Progenitor cell of endocrine pancreas (in vitro differentiated cells): ENCODE results near the gene ANO10. TPM values are rescaled to one million over a fixed set of nuclear protein-coding genes. Genes with fewer than 3 reads are reported as not detected.

Experiments
- DNase-seq: peaks from one replicate; pipeline ENCODE4 v3.0.0; 2021; ENCODE audit warnings: low spot score; ENCODE audit not compliant: unreplicated experiment
- H3K27ac Mint-ChIP-seq: 2 replicates; pipeline ENCODE4 v1.8.0; 2021; ENCODE audit warnings: mild to moderate bottlenecking, moderate library complexity, mixed read lengths
- H3K27me3 Mint-ChIP-seq: 2 replicates; pipeline ENCODE4 v1.8.0; 2021; ENCODE audit warnings: mixed read lengths
- H3K36me3 Mint-ChIP-seq: 2 replicates; pipeline ENCODE4 v1.8.0; 2022; ENCODE audit warnings: mixed read lengths; ENCODE audit not compliant: insufficient read depth
- H3K4me1 Mint-ChIP-seq: 2 replicates; pipeline ENCODE4 v1.8.0; 2021; ENCODE audit warnings: low read depth, mixed read lengths
- H3K4me3 Mint-ChIP-seq: 2 replicates; pipeline ENCODE4 v1.8.0; 2021; ENCODE audit warnings: low read depth, mild to moderate bottlenecking, moderate library complexity, mixed read lengths
- H3K9me3 Mint-ChIP-seq: 2 replicates; pipeline ENCODE4 v1.8.0; 2021; ENCODE audit warnings: low read depth, mixed read lengths
- CTCF ChIP-seq: fragments of 200-600 bp; sonication (generic); IDR thresholded peaks from one replicate; pipeline ENCODE4 v1.5.0; 2021; ENCODE audit warnings: antibody characterized with exemption, mild to moderate bottlenecking; ENCODE audit not compliant: unreplicated experiment
- total RNA-seq: library from RNA; stranded (reverse); gene quantifications from 2 replicates; pipeline ENCODE4 v1.2.1, GENCODE V29; 2021

Gene ANO10
- total RNA-seq, 1 donor from 2014 or later = 30.1 TPM

GRCh38 chr3:43650345-43650744 is 28.5 kb upstream of the ANO10 start:
- TF ChIP-seq CTCF = no peak
- H3K4me3 Mint-ChIP-seq = no peak overlapping the region
- H3K9me3 Mint-ChIP-seq = no peaks in the 10 kb centered on the region
- H3K36me3 Mint-ChIP-seq = no peaks in the 10 kb centered on the region
- no peaks in the 10 kb centered on the region for H3K27me3 Mint-ChIP-seq
- H3K27ac Mint-ChIP-seq = peak overlapping the region; percentile 30
- DNase-seq = no peak
- no peaks in the 10 kb centered on the region for H3K4me1 Mint-ChIP-seq

- no peak for DNase-seq
- Mint-ChIP-seq H3K27ac (no peak overlapping the region), H3K9me3 (no peaks in the 10 kb centered on the region), H3K4me3 (no peak overlapping the region), H3K4me1 (no peaks in the 10 kb centered on the region), H3K27me3 (no peaks in the 10 kb centered on the region), H3K36me3 (no peaks in the 10 kb centered on the region)
- TF ChIP-seq CTCF = no peak
Observed at GRCh38 chr3:43649365-43649968, 27.7 kb upstream of the ANO10 start.

- H3K27ac Mint-ChIP-seq = no peak overlapping the region
- H3K9me3 Mint-ChIP-seq = no peaks in the 10 kb centered on the region
- no peaks in the 10 kb centered on the region for H3K4me1 Mint-ChIP-seq
- no peak overlapping the region for H3K4me3 Mint-ChIP-seq
- no peaks in the 10 kb centered on the region for H3K36me3 Mint-ChIP-seq
- DNase-seq = no peak
- H3K27me3 Mint-ChIP-seq = no peaks in the 10 kb centered on the region
- TF ChIP-seq CTCF = no peak
Observed at GRCh38 chr3:43648957-43649356, 27.1 kb upstream of the ANO10 start.

- H3K27ac Mint-ChIP-seq = no peak overlapping the region
- H3K36me3 Mint-ChIP-seq = no peaks in the 10 kb centered on the region
- H3K27me3 Mint-ChIP-seq = no peaks in the 10 kb centered on the region
- DNase-seq = no peak
- H3K4me3 Mint-ChIP-seq = no peak overlapping the region
- TF ChIP-seq CTCF = no peak
- no peaks in the 10 kb centered on the region for H3K9me3 Mint-ChIP-seq
- no peaks in the 10 kb centered on the region for H3K4me1 Mint-ChIP-seq
Observed at GRCh38 chr3:43647331-43648166, 25.7 kb upstream of the ANO10 start.

- no peaks in the 10 kb centered on the region for H3K9me3 Mint-ChIP-seq
- H3K27me3 Mint-ChIP-seq = no peaks in the 10 kb centered on the region
- DNase-seq = no peak
- TF ChIP-seq CTCF = no peak
- H3K4me3 Mint-ChIP-seq = no peak overlapping the region
- H3K4me1 Mint-ChIP-seq = no peaks in the 10 kb centered on the region
- no peak overlapping the region for H3K27ac Mint-ChIP-seq
- H3K36me3 Mint-ChIP-seq = no peaks in the 10 kb centered on the region
Observed at GRCh38 chr3:43644443-43644842, 22.6 kb upstream of the ANO10 start.
